ENCODE data around the gene MAPK8.

The MAPK8 gene

GRCh38 chr10:48284811-48285210, 21.7 kb upstream of the MAPK8 start:
- no peak for TF ChIP-seq CTCF (IDR thresholded peaks at IDR 0.05; ENCODE audit: low read depth, low read length, missing control alignments)
- DNase-seq (ENCODE audit: low read depth): no peak
- no peak overlapping the region for H3K4me3 ChIP-seq (ENCODE audit: low read depth, low read length)

GRCh38 chr10:48285710-48286109, 20.8 kb upstream of the MAPK8 start:
- no peak for DNase-seq (ENCODE audit: low read depth)
- H3K4me3 ChIP-seq (ENCODE audit: low read depth, low read length): no peak overlapping the region
- no peak for TF ChIP-seq CTCF (IDR thresholded peaks at IDR 0.05; ENCODE audit: low read depth, low read length, missing control alignments)

DNA sequence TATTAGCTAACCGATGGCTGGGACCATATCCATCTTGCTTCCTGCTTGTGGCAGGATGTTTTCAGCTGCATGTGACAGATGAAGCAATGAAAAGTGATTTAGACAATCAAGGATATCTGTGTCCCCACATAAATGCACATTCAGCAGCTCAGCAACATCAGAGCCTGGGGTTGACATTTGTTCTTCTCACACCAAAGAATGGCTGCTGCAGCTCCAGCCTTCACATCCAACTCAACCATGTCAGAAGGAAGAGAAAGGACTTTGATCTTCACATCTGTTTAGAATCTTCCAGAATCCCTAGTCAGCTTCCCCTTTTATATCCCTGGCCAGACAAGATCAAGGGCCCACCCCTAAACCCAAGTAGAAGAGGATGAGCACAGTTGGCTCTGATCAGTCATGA, 20.1 kb upstream of the MAPK8 start:
- no peak overlapping the region for H3K4me3 ChIP-seq (ENCODE audit: low read depth, low read length)
- DNase-seq (ENCODE audit: low read depth): no peak
- no peak for TF ChIP-seq CTCF (IDR thresholded peaks at IDR 0.05; ENCODE audit: low read depth, low read length, missing control alignments)

DNA sequence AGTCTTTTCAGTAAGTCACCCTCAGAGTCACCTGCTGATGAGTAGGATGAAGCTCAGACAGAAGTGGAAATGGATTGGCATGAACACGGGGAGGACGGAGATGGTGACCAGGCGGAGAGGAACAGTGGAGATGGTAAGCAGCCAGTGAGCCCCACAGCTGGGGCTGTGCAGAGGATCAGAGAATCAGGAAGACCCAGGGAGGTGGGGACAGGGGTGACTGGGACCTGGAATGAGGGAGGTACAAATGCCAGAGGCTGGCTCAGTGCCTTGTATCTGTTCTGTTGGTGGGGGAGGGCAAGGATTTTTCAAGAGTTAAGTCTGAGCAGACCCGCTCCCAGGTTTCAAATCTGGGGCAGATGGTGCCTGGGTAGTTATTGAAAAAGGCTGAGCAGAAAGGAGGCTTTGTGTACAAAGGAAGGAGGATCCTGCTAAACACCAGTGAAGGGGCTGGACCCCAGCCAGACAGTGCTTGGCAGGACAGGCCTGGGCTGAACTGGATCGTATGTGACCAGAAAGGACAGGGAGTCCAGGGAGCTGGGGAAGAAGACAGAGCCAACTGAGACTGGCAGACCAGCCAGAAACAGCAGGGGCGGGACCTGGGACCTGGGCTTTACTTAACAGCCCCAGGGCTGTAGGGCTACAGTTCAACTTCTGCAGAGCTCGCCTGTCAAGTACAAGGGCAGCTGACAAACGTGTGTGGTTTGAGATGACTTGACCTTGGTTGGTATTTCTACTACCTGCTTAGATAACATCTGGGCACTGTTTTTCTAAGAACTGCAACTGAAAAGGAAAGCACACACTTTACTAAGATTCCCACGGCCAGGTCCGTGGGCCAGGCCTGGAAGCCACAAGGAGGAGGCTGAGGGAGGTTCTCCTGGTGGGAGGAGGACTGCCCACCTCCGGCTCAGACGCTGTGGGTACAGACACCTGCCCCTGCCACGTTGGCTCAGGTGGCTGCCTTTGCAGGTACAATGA, 18.8 kb upstream of the MAPK8 start:
- TF ChIP-seq CTCF (IDR thresholded peaks at IDR 0.05; ENCODE audit: low read depth, low read length, missing control alignments): no peak
- H3K4me3 ChIP-seq (ENCODE audit: low read depth, low read length): no peak overlapping the region
- DNase-seq (ENCODE audit: low read depth): peak; percentile 37

- H3K4me3 ChIP-seq (ENCODE audit: low read depth, low read length): no peak overlapping the region
Observed at GRCh38 chr10:48288661-48289060, 17.8 kb upstream of the MAPK8 start.

GRCh38 chr10:48289501-48290238, 16.8 kb upstream of the MAPK8 start:
- TF ChIP-seq CTCF (IDR thresholded peaks at IDR 0.05; ENCODE audit: low read depth, low read length, missing control alignments): peak; percentile 90
- no peak overlapping the region for H3K4me3 ChIP-seq (ENCODE audit: low read depth, low read length)
- DNase-seq (ENCODE audit: low read depth): no peak

More at GRCh38 chr10:48288661-48289060, 17.8 kb upstream of the MAPK8 start:
- no peak for TF ChIP-seq CTCF (IDR thresholded peaks at IDR 0.05; ENCODE audit: low read depth, low read length, missing control alignments)
- no peak for DNase-seq (ENCODE audit: low read depth)
